MM.1S (cell line): ENCODE results near the gene SLC25A39.

Experiments
- DNase-seq: peaks from one replicate; pipeline ENCODE4 v3.0.0-alpha.2; 2015
- H2AFZ ChIP-seq: fragments of 300-600 bp; sonication (generic); 2 replicates; pipeline ENCODE4 v1.6.0; 2016; ENCODE audit warnings: antibody characterized with exemption, low read length
- H3F3A ChIP-seq: fragments of 300-600 bp; sonication (generic); 2 replicates; pipeline ENCODE4 v1.6.1; 2016; ENCODE audit warnings: mild to moderate bottlenecking, antibody characterized with exemption, low read length, moderate library complexity, mixed read lengths; ENCODE audit not compliant: insufficient read depth
- H3K27ac ChIP-seq: fragments of 300-600 bp; sonication (generic); 2 replicates; pipeline ENCODE4 v1.5.1; 2016; ENCODE audit warnings: mild to moderate bottlenecking, low read length
- H3K27me3 ChIP-seq: fragments of 300-600 bp; sonication (generic); replicated peaks from 2 replicates; pipeline ENCODE4 v1.6.0; 2016; ENCODE audit warnings: low read length; ENCODE audit not compliant: insufficient read depth
- H3K36me3 ChIP-seq: fragments of 300-600 bp; sonication (generic); replicated peaks from 2 replicates; pipeline ENCODE4 v1.6.1; 2016; ENCODE audit warnings: mild to moderate bottlenecking, low read length, mixed read lengths; ENCODE audit not compliant: insufficient read depth
- H3K4me1 ChIP-seq: fragments of 300-600 bp; sonication (generic); 2 replicates; pipeline ENCODE4 v1.6.1; 2016; ENCODE audit warnings: low read length, mixed read lengths
- H3K4me2 ChIP-seq: fragments of 300-600 bp; sonication (generic); 2 replicates; pipeline ENCODE4 v1.6.0; 2016; ENCODE audit warnings: low read depth, low read length
- H3K4me3 ChIP-seq: fragments of 300-600 bp; sonication (generic); 2 replicates; pipeline ENCODE4 v1.5.1; 2016; ENCODE audit warnings: low read length, mixed read lengths
- H3K79me2 ChIP-seq: fragments of 300-600 bp; sonication (generic); 2 replicates; pipeline ENCODE4 v1.6.1; 2016; ENCODE audit warnings: mixed run types, low read length, mixed read lengths
- H3K9ac ChIP-seq: fragments of 300-600 bp; sonication (generic); 2 replicates; pipeline ENCODE4 v1.6.1; 2016; ENCODE audit warnings: low read length, mixed read lengths
- H3K9me2 ChIP-seq: fragments of 300-600 bp; sonication (generic); replicated peaks from 2 replicates; pipeline ENCODE4 v1.6.1; 2016; ENCODE audit warnings: mild to moderate bottlenecking, low read length, mixed read lengths; ENCODE audit not compliant: insufficient read depth
- H3K9me3 ChIP-seq: fragments of 300-600 bp; sonication (generic); replicated peaks from 2 replicates; pipeline ENCODE4 v1.6.1; 2016; ENCODE audit warnings: mild to moderate bottlenecking, low read length, mixed read lengths; ENCODE audit not compliant: insufficient read depth
- H4K20me1 ChIP-seq: fragments of 300-600 bp; sonication (generic); 2 replicates; pipeline ENCODE4 v1.6.1; 2016; ENCODE audit warnings: mild to moderate bottlenecking, low read length, moderate library complexity, mixed read lengths; ENCODE audit not compliant: insufficient read depth
- EZH2 ChIP-seq: fragments of 300-600 bp; sonication (generic); optimal IDR thresholded peaks from 2 replicates; pipeline ENCODE3; 2017; ENCODE audit warnings: low read depth, mild to moderate bottlenecking, antibody characterized with exemption, low read length, mixed read lengths
- EZH2phosphoT487 ChIP-seq: fragments of 300-600 bp; sonication (generic); IDR thresholded peaks from 2 replicates; pipeline ENCODE4 v1.6.1; 2018; ENCODE audit warnings: antibody characterized with exemption, low read length
- TF ChIP-seq, protein P1 (sequence below): fragments of 300-600 bp; sonication (generic); IDR thresholded peaks from 2 replicates; pipeline ENCODE4 v1.5.1; 2016; ENCODE audit warnings: antibody characterized with exemption, low read length, mixed read lengths

SLC25A39 gene

GRCh38 chr17:44287651-44288050 lies 37.0 kb downstream of the SLC25A39 start:
- Histone ChIP-seq H3K36me3 (no peaks in the 10 kb centered on the region), H3K9me3 (no peaks in the 10 kb centered on the region), H3K4me2 (no peak overlapping the region), H3F3A (no peaks in the 10 kb centered on the region), H3K27ac (no peak overlapping the region), H3K4me3 (no peak overlapping the region), H2AFZ (no peak overlapping the region), H3K4me1 (no peaks in the 10 kb centered on the region), H3K27me3 (no peaks in the 10 kb centered on the region), H3K79me2 (no peaks in the 10 kb centered on the region), H4K20me1 (no peaks in the 10 kb centered on the region), H3K9me2 (no peaks in the 10 kb centered on the region), H3K9ac (no peak overlapping the region)
- TF ChIP-seq, protein P1, sequence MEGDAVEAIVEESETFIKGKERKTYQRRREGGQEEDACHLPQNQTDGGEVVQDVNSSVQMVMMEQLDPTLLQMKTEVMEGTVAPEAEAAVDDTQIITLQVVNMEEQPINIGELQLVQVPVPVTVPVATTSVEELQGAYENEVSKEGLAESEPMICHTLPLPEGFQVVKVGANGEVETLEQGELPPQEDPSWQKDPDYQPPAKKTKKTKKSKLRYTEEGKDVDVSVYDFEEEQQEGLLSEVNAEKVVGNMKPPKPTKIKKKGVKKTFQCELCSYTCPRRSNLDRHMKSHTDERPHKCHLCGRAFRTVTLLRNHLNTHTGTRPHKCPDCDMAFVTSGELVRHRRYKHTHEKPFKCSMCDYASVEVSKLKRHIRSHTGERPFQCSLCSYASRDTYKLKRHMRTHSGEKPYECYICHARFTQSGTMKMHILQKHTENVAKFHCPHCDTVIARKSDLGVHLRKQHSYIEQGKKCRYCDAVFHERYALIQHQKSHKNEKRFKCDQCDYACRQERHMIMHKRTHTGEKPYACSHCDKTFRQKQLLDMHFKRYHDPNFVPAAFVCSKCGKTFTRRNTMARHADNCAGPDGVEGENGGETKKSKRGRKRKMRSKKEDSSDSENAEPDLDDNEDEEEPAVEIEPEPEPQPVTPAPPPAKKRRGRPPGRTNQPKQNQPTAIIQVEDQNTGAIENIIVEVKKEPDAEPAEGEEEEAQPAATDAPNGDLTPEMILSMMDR = no peak
- TF ChIP-seq EZH2phosphoT487 (no peak), EZH2 (no peak)
- DNase-seq = no peak

DNA sequence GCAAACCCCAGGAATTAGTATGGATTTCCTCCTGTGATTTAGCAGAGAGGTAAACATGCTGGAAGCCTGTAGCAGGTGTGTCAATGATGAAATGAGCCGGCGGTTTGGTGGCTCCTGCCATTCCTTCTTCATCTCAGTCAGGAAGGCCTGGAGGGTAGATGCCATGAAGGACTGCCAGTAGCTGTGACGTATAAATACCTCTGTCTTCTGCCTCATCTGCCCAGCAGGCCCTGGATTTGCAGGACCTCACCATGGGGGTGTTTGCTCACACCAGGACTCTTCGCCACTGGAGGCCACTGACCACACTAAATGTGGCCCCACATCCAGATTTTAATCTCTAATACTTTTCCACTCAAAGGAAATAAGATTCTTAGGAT lies 40.6 kb downstream of the SLC25A39 start:
- Histone ChIP-seq H3K79me2 (no peaks in the 10 kb centered on the region), H4K20me1 (no peaks in the 10 kb centered on the region), H3K9ac (no peak overlapping the region), H3K4me3 (no peak overlapping the region), H3F3A (peaks cover 3% of the 10 kb centered on the region; the same call in 1 of the 2 replicates), H3K27ac (no peak overlapping the region), H3K9me3 (no peaks in the 10 kb centered on the region), H2AFZ (no peak overlapping the region), H3K27me3 (no peaks in the 10 kb centered on the region), H3K4me2 (no peak overlapping the region), H3K9me2 (no peaks in the 10 kb centered on the region), H3K4me1 (peaks cover 14% of the 10 kb centered on the region), H3K36me3 (no peaks in the 10 kb centered on the region)
- no peak for DNase-seq
- TF ChIP-seq EZH2 = no peak

GRCh38 chr17:44283344-44284023 lies 41.1 kb downstream of the SLC25A39 start:
- Histone ChIP-seq H3K79me2 (no peaks in the 10 kb centered on the region), H3K4me1 (peaks cover 14% of the 10 kb centered on the region), H3K27ac (no peak overlapping the region), H3K9me2 (no peaks in the 10 kb centered on the region), H3F3A (peaks cover 3% of the 10 kb centered on the region; the same call in 1 of the 2 replicates), H3K9me3 (no peaks in the 10 kb centered on the region), H3K4me2 (no peak overlapping the region), H2AFZ (no peak overlapping the region), H3K4me3 (no peak overlapping the region), H3K9ac (no peak overlapping the region), H3K27me3 (no peaks in the 10 kb centered on the region), H3K36me3 (no peaks in the 10 kb centered on the region), H4K20me1 (no peaks in the 10 kb centered on the region)
- no peak for DNase-seq
- TF ChIP-seq EZH2 (no peak), EZH2phosphoT487 (no peak)
- TF ChIP-seq, protein P1 = no peak

DNA sequence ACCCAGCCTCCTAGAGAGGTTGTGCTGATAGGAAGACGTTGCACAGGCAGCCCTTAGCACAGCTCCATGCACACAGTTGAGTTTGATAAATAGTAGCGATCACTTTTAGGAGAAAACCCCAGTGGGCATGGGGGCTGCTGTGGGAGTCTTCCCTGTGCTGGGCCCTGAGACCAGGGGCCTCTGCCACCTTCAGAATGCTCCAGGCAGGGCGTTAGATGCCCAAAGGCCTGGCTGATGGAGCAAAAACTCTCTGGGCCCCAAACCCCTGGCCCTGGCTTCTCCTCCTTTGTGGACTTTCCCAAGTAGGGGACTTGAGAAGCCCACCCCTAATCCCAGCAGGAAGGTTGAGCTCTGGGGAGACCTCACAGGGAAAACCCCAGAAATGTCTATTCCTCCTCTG lies 42.4 kb downstream of the SLC25A39 start:
- Histone ChIP-seq H3K27ac (no peak overlapping the region), H3K4me3 (no peak overlapping the region), H3K9me2 (no peaks in the 10 kb centered on the region), H3K79me2 (no peaks in the 10 kb centered on the region), H3K27me3 (no peaks in the 10 kb centered on the region), H3K9ac (no peak overlapping the region), H3F3A (peaks cover 3% of the 10 kb centered on the region; the same call in 1 of the 2 replicates), H3K4me2 (no peak overlapping the region), H3K36me3 (no peaks in the 10 kb centered on the region), H3K9me3 (no peaks in the 10 kb centered on the region), H4K20me1 (no peaks in the 10 kb centered on the region), H2AFZ (no peak overlapping the region), H3K4me1 (peaks cover 14% of the 10 kb centered on the region)
- DNase-seq = no peak
- TF ChIP-seq, protein P1 = no peak
- TF ChIP-seq EZH2 (no peak), EZH2phosphoT487 (no peak)
